ENCODE data around the gene CD226.
"Not testable (repeated sequence)": the region's sequence is repeated elsewhere in the genome, so short reads cannot be mapped to it uniquely, and the experiment has no call there.

The CD226 gene

GRCh38 chr18:69899154-69899923 is 48.3 kb downstream of the CD226 start:
- not testable (repeated sequence) for DNase-seq

GRCh38 chr18:69898241-69898861 is 49.3 kb downstream of the CD226 start:
- DNase-seq = peak; percentile 28

- no peak for DNase-seq
These were observed 50.1 kb downstream of the CD226 start for GRCh38 chr18:69897397-69898108.

- no peak for DNase-seq
These were observed 52.3 kb downstream of the CD226 start for GRCh38 chr18:69895066-69896047.

DNA sequence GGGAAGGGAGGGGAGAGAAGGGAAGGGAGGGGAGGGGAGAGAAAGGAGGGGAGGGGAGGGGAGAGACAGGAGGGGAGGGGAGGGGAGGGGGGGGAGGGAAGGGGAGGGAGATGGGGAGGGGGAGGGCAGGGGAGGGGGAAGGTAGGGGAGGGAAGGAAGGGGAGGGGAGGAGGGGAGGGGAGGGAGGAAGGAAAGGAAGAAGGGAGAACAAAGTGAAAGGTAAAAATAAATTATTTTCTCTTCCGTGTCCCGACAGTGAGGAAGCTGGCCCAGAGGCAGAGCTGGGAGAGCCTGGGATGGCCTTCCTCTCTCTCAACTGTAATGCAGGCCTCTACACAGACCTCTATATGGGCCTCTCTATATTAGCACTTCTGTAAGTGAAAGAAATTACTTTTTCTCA is 53.2 kb downstream of the CD226 start:
- no peak for DNase-seq

DNA sequence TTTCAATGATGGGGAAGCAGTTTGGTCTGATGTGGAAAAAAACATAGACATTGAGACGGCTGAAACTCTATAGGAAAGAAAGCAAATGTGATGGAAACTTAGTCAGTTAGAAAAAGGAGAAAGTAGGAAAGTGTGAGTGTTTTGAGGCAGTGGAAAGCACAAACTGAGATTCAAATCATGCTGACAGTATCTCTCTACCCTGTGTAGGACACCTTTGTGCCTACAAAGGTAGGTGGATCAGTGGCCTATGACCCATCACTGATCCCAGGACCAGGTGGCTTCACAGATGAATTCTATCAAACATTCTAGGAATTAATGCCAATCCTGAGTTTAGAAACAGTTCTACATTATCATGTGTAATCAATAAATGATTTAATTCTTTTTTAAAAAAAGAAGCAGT is 57.1 kb downstream of the CD226 start:
- no peak for DNase-seq

GRCh38 chr18:69889009-69889408 is 58.7 kb downstream of the CD226 start:
- DNase-seq = no peak

DNA sequence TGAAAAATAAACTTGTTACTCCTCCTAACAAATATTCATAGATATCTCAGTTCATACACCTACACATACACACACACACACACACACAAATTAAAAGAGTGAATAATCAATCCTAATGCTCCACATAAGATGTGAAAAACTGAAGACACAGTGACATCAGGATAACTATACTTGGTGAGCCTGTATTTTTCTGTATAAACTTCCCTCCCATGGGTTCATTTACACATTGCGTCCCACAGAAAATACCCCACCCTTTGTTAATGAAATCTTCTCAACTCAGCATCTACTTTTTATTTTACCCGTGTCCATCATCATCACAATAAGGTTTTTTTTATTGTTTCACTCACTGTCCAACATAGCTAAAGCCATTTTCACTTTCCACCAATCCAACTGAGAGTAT is 60.4 kb downstream of the CD226 start:
- no peak for DNase-seq

DNA sequence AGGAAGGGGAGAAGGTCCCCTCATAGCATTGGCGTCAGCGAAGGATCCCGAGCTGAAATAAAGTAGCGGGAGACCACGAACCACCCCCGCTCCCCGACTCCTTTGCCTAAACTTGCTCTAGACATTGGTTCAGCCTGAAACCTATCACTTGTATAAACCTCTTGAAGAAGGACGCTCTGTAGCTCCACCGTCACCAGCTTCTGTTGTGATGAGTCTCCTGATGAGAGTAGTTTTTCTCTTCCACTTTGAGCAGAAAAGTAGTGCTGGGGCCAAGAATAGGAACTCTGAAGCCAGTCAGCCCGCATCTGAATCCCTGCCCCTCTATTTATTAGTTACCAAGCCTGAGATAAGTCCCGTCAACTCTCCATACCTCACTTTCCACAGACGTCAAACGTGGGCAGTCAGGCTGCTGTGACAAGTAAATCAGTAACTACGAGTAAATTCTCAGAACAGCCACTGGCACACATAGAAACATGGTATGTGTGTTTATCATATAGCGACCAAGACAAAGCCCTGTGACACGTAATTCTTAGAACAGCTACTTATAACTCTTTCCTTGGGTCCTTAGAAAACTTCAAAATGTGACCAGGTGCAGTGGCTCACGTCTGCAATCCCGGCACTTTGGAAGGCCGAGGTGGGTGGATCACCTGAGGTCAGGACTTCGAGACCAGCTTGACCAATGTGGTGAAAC is 61.7 kb downstream of the CD226 start:
- no peak for DNase-seq

- DNase-seq = no peak
These were observed 62.3 kb downstream of the CD226 start for GRCh38 chr18:69885355-69885754.

DNA sequence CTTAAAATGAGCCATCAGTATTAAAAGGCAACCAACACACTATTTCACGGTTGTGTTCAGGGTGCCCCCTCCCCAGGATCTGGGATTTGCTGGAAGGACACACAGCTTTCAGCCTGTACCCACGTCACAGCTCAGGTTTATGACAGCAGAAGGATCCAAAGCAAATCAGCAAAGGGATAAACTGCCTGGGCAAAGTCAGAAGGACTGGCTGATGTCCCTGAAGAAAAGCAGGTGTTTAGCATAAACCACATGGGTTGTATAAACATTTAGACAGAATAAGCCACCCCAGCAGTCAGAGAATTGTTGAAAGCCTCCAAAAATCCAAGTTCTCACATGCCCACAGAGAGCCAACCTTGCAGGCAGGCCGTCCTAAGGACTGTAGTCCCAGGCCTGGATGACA is 63.9 kb downstream of the CD226 start:
- DNase-seq = no peak

DNA sequence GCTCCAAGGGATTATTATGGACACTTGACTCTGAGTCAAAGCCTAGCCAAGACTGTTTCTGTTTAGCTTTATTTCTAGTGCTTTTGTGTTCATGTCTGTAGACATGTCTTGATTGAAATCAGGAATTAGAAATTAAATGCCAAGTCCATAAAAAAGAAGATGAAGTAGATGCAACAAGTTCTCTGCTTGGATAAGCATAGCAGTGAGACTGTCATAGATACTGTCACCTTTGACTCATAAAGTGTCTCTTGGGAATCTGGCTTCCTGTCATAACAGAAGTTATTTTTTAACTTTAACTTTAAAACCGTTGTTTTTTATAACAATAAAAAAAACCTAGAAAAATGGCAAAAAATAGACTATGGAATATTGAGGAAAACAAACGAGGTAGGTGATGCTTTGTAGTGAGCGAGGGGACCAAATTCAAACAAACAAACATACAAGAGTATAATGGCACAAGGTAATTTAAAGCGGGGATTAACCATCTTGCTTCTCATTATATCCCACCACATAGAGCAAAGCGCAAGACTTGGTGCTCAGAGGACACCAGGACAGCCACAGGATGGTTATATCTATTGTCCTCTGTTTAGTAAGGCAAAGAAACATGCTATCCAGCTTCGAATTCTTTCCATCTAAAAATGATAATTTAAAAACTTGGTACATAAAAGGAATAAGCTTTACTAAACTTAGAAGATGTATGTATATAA is 64.6 kb downstream of the CD226 start:
- no peak for DNase-seq

GRCh38 chr18:69880083-69880482 is 67.6 kb downstream of the CD226 start:
- DNase-seq = no peak

- DNase-seq = not testable (repeated sequence)
These were observed 68.6 kb downstream of the CD226 start for GRCh38 chr18:69879051-69879450.

DNA sequence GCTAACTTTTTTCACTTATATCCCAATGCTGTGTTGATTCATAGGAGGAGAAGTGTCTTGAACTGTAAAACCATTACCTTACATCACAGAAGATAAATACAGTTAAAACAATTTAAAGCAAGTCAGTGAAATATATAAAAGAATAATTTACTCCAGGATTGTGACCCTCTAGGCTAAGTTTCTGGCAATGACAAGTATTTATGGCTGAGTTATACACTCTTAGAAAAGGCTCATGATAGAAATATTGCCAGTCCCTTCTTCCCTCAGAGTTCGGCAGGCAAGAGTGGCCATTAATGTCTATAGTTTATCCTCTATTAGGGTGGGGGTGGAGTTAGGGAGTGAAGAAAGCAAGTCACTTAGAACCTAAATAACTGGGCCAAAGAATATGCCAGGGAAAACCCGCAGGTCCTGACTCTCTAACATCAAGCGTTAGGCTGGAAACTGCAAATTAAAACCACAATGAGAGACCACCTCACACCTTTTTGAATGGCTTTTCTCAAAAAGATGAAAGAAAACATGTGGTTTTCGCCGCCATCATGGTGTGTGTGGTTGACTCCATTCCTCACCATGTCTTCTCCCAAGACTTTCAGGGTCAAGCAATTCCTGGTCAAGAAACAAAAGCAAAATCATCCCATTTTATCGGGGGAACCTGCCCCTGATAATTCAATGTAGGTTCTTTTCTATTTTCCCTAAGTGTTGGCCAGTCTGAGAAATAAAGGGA is 69.3 kb downstream of the CD226 start:
- DNase-seq = no peak

- no peak for DNase-seq
These were observed 71.2 kb downstream of the CD226 start for GRCh38 chr18:69876490-69876889.

DNA sequence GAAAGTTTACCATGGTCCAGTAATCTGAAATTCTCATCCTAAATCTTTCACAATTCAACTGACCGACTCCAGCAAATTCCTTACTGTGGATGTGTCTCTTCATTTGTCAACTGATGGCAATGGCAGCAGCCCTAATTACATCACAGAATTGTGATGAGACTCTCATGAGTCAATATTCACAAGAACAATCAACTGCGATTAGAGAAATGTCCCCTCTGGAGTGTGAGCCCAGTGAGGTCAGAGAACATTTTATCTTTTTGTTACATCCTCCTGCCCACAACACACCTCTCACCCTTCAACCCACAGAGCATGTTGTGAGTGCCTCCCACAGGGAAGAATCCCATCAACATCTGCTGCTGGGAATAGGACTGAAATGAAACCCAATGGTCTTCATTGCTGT is 73.6 kb downstream of the CD226 start:
- peak; percentile 2 for DNase-seq

- peak; percentile 28 for DNase-seq
These were observed 75.0 kb downstream of the CD226 start for GRCh38 chr18:69872661-69873060.

DNA sequence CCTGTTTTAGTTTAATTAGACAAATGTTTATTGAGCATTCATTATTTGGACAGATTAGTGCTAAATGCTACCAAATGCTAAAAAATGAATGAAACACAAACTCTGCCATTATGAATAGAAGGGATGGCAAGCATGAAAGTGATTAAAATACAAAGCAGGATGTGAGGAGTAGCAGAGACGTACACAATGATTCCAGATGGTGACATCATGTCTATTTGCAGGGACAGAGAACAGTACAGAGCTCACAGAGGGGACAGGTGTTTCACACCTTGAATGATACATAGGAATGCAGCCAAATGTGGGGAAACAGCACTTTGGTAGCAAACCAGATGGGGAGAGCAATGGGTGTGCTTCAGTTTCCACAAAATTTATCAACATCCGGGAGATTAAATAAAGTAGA is 76.3 kb downstream of the CD226 start:
- no peak for DNase-seq

DNA sequence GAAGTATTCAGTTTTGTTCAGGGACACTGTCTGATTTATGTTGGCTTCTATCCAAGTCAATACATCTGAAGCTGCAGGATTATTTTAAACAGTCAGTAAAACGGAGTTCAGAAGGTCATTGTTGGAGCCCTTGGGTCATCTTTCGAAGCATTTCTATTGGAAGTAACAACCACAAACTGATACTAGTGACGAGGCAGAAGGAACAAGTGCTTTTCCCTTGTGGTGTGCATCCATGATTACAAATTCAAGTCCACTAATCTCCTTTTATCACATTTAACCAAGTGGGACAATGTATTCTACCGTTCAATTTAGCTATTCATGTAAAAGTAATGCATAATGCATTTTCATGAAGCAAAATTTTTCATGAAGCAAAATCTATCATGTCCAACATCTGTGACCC is 76.9 kb downstream of the CD226 start:
- peak; percentile 53 for DNase-seq

DNA sequence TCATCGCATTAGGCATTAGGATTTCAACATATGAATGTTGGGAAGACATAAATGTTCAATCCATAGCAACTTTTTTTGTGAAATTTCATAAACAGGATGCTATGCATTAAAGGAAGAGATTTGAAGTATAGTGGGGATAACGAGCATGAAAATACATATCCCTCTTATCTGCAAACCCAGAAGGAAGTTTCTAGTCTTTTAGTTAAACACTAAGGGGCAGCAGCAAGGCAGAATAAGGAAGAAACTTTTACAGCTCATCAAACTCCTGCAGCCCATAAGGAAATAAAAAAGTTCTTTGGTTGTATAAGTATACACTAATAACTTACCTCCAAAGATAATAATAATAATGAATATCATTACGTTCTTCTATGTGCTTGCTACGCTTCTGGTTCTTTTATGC is 81.5 kb downstream of the CD226 start:
- DNase-seq = peak; percentile 78

Data from OCI-M1 (cell line).